GM19023 (cell line): ENCODE results near the gene SMIM41.
A peak's percentile ranks its signal among the peaks of the same experiment; 100 is the strongest.

ENCODE experiments used
- ATAC-seq: cut with Tn5 transposase; IDR thresholded peaks from one replicate; pipeline ENCODE4 v1.9.1; 2021; ENCODE audit warnings: mild to moderate bottlenecking, moderate library complexity; ENCODE audit not compliant: unreplicated experiment

Gene SMIM41

DNA sequence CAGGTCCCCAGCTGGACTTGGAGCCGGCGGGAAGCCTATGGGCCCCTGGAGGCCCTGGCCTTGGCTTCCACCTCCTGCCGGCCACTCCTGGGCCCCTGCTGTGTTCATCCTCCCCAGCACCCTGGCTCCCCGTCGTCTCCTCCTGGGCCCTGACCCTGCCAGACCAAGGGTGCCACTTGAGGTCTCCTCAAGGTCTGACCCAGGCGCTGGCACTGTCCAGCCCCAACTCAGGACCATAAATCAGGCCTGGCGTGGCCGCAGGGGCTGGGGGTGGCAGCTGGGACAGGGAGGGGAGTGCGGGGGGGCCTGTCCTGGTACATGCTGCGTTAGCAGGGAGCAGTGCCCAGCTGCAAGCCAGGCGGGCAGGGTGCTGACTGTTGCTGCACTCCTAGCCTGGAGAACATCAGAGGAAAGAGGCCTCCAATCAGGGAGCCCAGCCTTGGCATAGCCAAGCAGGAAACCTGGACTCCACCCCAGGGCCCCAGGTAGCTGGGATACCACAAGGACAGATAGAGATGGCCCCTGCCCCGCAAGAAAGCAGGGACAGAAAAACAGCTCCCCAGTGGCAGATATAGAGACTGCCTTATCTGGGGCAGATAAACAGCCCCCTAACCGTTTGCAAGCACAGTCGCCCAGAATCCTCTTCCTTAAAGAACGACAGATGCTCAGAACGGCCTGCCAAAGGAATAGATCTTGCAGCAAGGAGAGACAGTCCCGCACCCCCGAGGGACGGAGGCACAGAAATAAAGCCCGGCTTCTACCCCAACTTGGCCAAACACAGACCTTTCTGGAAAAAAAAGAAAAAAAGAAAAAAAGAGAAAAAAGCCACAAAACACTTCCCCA lies 16.2 kb upstream of the SMIM41 start:
- ATAC-seq, result no peak

DNA sequence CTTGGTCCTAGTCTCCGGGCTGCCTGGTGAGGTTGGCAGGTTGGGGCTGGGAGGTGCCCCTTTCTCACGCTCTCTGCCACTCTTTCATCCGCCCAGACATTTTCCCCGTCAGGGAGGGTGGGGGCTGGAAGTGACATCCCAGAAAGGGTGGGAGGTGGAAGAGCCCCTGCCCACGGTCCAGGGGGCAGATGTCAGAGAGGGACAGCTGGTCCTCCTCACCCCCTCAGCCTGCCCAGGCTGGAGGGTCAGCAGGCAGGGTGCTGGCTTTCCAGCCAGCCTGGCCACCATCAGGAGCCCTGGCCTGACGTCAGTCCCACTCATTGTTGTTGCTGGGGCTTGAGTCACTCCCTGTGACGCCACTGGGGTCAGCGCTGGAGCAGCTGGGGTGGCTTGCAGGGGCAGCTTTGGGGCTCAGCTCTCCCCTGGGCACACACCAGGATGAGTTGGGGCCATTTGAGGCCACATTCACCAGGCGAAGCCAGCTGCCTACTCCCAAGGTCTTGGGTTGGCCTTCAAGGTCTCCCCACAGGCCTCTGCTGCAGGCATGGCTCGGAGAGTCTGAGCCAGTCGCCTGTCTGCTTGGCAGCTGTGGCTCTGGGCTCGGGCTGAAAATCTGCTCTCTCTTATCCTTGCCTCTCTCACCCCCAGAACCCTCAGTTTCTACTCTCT lies 15.4 kb upstream of the SMIM41 start:
- no peak for ATAC-seq

DNA sequence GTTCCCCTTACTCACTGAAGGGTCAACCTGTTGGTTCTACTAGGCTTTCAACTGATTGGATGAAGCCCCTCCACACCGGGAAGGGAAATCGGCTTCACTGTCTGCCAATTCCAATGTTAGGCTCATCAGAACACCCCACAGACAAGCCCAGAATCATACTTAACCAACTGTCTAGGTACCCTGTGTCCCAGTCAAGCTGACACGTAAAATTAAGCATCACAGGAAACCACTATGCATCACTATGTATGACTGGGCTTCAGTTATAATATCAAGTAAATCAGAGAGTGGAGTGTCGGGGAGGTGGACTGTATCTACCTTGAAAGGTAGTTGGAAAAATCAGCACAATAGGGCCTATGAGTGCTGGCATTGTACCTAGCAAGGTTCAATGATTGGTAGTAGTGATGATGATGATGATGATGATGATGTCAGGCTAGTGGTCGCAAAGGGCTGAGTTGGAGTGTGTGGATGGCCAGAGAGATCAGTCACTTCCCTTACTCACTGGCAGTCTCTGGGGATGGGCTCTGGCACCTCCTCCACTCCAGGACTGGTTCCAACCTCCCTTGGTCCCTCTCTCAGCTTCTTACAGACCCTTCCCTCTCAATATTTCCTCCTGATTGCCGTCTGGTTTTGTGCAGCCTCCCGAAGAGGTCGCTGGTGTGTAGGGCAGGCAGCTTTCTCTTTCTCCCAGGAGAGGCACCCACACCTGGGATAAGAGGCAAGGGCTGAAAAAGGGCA lies 13.0 kb upstream of the SMIM41 start:
- no peak for ATAC-seq

- no peak for ATAC-seq
Observed at GRCh38 chr12:52067081-52067374, 12.5 kb upstream of the SMIM41 start.

DNA sequence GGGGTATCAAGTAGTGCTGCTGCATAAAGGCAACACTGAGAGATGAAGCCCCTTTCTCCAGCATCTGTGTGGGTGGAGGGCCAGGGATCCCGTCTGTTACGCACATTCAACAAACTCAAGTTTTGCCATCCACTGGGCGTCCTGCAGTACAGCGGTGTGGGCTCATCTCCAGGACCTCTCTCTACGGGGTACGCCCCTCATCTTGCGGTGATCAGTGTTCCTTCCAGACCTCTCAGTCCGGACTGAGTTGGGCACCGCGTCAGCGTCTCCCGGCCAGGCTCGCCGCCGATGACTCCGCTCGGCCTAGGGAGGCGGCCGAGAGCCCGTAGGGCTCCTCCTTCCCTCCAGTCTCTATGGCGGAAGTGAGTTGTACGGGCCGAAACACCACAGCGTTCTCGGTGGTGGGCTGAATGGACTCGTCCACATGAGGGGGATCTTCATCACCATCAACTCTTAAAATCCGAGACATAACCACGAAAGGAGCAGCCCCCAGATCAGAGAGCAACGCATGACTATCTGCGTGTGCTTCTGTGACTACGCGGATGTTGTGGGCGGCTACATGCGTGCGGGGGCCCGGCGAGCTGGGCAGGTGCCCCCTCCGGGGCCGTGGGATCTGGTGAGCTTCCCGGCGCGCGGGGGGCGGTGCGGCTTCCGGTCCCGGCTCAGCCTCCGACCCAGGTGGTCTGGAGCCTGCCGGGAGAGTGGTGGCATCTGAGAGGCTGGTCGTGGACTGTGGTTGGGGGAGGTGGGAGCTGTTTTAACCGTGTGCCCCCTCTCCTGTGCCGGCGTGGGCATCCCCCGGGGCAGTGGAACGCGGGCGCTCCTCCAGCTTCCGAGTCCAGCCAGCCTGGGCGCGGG lies 9.9 kb upstream of the SMIM41 start, which contains the start of gene ATG101:
ATG101 (plus strand) TSS at position 652 of the 858 bp plus-strand sequence. CDS start 3,673 bp downstream, outside the sequence.
- peak; percentile 93 for ATAC-seq

GRCh38 chr12:52070185-52070925 lies 9.1 kb upstream of the SMIM41 start:
- peak; percentile 23 for ATAC-seq

GRCh38 chr12:52073531-52074381 lies 5.7 kb upstream of the SMIM41 start:
- no peak for ATAC-seq

DNA sequence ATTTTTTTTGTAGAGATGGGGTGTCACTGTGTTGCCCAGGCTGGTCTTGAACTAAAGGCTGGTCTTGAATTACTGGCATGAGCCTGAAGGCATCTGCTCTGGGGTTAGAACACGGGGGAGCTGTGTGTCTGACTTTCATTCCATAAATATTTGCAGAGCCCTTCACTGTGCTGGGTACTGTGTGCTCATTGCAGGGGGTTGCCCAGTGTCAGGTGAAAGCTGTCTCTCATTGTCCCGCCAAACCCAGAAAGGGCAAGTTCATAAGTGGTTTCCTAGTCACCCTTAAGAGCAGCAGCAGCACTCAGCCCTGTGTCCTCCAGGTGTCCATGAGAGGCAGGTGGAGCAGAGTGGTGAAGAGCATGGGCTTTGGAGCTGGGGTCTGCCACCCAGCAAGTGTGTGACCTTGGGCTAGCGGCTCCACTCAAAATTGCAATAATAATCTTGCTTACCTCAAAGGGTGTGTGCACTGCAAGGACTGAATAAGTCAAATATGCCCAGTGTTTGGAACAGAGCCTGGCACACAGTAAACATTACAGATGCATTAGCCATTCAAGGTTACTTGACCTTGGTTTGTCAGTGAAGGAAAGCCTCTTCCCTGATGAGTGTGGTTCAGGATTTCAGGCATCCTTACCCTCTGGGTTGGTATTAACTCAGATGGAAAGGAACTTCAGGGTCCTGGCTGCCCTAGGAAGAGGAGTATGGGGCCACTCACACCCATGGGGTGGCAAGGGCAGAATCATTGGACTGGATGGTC lies 4.4 kb upstream of the SMIM41 start:
- no peak for ATAC-seq

GRCh38 chr12:52076811-52077210 lies 2.7 kb upstream of the SMIM41 start:
- no peak for ATAC-seq

- no peak for ATAC-seq
Observed at GRCh38 chr12:52078276-52078675, 1.2 kb upstream of the SMIM41 start.

DNA sequence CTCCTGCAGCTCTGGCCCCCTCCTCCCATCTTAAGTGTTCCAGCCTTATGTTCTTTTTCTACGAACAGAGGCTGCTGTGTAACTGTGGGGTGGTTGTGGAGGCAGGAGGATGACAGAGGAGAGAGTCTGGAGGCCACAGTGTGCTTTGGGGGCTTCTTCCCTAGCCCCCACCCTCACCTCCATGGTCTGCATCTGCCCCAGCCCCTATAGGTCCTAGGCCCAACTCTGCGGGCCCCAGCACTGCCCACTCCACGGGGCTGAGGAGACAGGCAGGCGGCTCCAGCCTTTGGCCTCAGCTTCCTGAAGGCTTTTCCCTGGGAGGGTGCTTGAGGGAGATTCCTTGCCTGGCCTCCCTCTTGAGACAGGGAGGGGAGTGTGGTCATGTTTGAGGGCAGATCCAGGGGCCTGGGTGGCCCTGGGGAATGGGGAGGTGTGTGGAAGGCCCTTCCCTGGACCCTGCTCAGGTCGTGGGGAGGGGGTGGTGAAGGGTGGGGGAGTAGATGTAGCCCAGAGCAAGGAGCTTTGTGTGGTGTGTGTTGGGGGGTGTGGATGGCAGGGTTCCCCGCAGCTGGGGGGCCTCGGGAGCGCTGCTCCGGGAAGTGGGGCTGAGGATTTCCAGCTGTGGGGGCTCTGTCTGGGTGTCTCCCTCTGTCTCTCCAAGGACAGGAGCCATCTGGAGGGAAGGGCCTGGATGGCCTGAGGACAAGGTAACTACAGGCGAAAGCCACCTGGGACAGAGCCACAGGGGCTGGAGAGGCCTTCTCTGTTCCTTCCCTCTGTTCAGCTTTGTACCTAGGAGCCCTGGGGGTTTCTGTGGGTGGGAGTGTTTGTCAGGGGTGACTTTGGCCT lies 1.1 kb downstream of the SMIM41 start:
- no peak for ATAC-seq

GRCh38 chr12:52081263-52081733 lies 1.8 kb downstream of the SMIM41 start:
- peak; percentile 69 for ATAC-seq

DNA sequence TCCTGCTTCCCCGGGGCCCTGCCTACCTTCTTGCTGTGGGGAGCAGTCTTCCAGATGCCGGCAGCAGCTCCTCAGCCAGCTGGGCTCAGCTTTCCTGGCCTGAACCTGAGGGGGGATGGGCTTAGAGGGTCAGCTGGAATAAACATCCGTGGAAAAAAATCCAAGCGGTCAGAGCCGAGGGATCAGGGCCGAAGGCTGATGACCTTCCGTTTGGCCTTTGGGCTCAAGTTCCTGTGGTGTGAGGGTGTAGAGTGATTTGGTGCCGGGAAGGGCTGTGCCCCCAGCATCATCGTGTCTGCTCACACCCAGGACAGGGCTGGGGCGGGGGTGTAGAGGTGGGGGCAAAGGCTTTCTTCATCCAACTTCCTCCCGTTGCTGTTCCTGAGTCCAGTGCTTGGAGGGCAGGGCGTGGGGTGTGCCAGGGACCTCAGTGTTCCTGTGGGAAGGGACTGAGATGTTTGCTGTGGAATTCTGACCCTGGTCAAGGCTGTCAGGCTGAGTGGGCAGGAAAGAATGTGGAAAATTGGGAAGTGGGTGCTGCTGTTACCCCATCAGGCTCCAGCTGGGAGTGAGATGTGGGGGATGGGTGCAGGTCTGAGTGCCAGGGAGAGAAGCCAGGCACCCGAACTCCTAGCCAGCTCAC lies 2.6 kb downstream of the SMIM41 start:
- no peak for ATAC-seq

- ATAC-seq, result no peak
Observed at GRCh38 chr12:52082669-52082987, 3.1 kb downstream of the SMIM41 start.

- no peak for ATAC-seq
Observed at GRCh38 chr12:52082988-52083637, 3.6 kb downstream of the SMIM41 start.

DNA sequence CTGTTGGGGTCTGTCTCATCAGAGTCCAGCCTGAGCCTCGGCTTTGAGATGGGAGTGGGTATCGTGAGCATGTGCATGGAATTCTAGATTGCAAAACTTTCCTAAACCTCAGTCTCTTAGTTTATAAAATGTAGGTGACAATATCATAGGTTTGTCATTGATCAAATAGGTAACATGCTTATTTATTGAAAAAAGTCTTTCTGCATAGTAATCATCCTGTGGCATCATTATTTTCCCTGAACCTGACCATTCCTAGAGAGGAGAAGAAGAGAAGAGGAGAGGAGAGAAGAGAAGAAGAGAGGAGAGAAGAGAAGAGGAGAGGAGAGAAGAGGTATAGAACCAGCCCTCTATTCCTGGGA lies 4.1 kb downstream of the SMIM41 start:
- ATAC-seq, result no peak
